HepG2 (cell line): ENCODE data around the gene PCGF2. TPM values are rescaled to one million over a fixed set of nuclear protein-coding genes. Genes with fewer than 3 reads are reported as not detected.
A peak's percentile ranks its signal among the peaks of the same experiment; 100 is the strongest.

Experiments
- ATAC-seq: fragments of 200-7000 bp; cut with Tn5 transposase; 3 replicates; pipeline ENCODE4 v1.9.1; 2020; ENCODE audit warnings: mild to moderate bottlenecking, moderate library complexity
- BruUV-seq: library from RNA; stranded (reverse); fragments of 400-500 nt; replicated peaks from 2 replicates; lab custom pipeline; 2021; lab: Mats Ljungman, UMichigan
- CTCF ChIA-PET: fragments of 300-600 bp; formaldehyde crosslinking; extraction: SDS; loops from one replicate; lab custom pipeline; 2021; ENCODE audit warnings: low total read pairs, inconsistent platforms, low intra/inter-chr PET ratio; lab: Yijun Ruan, JAX
- POLR2A ChIA-PET: fragments of 350-600 bp; sonication (Branson Sonifier 250); formaldehyde crosslinking; loops from one replicate; lab custom pipeline; 2020; ENCODE audit warnings: antibody characterized with exemption, inconsistent platforms; lab: Yijun Ruan, JAX
- DNase-seq: peaks from one replicate; pipeline ENCODE4 v3.0.0-alpha.2; 2015; ENCODE audit warnings: low spot score
- FAIRE-seq: peaks from 3 replicates; lab custom pipeline; 2011; peaks lifted over from hg19 to GRCh38; lab: Jason Lieb, UNC
- H2AFZ ChIP-seq: one replicate; pipeline ENCODE4 v1.6.1; 2011; ENCODE audit warnings: low read length, inconsistent platforms
- H3K27ac ChIP-seq: fragments of 300-600 bp; 3 replicates; pipeline ENCODE4 v1.8.0; 2011; ENCODE audit warnings: mixed run types, mild to moderate bottlenecking, mixed read lengths, low read length, inconsistent platforms; ENCODE audit not compliant: insufficient read depth; ENCODE audit errors: extremely low read length
- H3K27me3 ChIP-seq, 2 experiments: fragments of 200-600 bp in 1 of 2; 2 replicates in 1 of 2; 3 replicates in 1 of 2; pipeline versions ENCODE4 v1.6.0 to v1.8.0; 2011; ENCODE audit warnings: low read length in 2 of 2, mild to moderate bottlenecking in 2 of 2, moderate library complexity in 2 of 2, inconsistent platforms in 1 of 2; ENCODE audit not compliant: insufficient read depth in 2 of 2, control insufficient read depth in 1 of 2
- H3K36me3 ChIP-seq, 2 experiments: fragments of 200-600 bp in 1 of 2; replicated peaks in 1 of 2; 2 replicates in 1 of 2; 3 replicates in 1 of 2; pipeline versions ENCODE4 v1.5.1 to v1.8.0; 2011; ENCODE audit warnings: low read length in 2 of 2, inconsistent platforms in 1 of 2; ENCODE audit not compliant: insufficient read depth in 2 of 2, control insufficient read depth in 1 of 2
- H3K4me1 ChIP-seq: 2 replicates; pipeline ENCODE4 v1.5.1; 2012; ENCODE audit warnings: low read length, inconsistent platforms; ENCODE audit not compliant: insufficient read depth
- H3K4me2 ChIP-seq: 2 replicates; pipeline ENCODE4 v1.6.0; 2011; ENCODE audit warnings: low read depth, low read length, inconsistent platforms
- H3K4me3 ChIP-seq, 3 experiments: fragments of 200-600 bp in 1 of 3; sonication (generic), shearing (Covaris generic) in 1 of 3; replicated peaks in 1 of 3; 2 replicates each; pipeline ENCODE4 v1.5.1; 2011 to 2016; ENCODE audit warnings: low read length in 3 of 3, inconsistent platforms in 2 of 3, low read depth in 2 of 3, mild to moderate bottlenecking in 2 of 3, control low read depth in 1 of 3, mixed read lengths in 1 of 3; ENCODE audit not compliant: insufficient read depth in 1 of 3
- H3K79me2 ChIP-seq: one replicate; pipeline ENCODE4 v1.6.1; 2011; ENCODE audit warnings: low read length, inconsistent platforms; ENCODE audit not compliant: insufficient read depth
- H3K9ac ChIP-seq: 2 replicates; pipeline ENCODE4 v1.6.0; 2011; ENCODE audit warnings: mild to moderate bottlenecking, low read depth, low read length, inconsistent platforms; ENCODE audit not compliant: insufficient read depth
- H3K9me3 ChIP-seq: 2 replicates; pipeline ENCODE4 v1.5.1; 2012; ENCODE audit warnings: mild to moderate bottlenecking, low read length
- H4K20me1 ChIP-seq: 2 replicates; pipeline ENCODE4 v1.6.0; 2011; ENCODE audit warnings: inconsistent platforms, mild to moderate bottlenecking, low read length, moderate library complexity; ENCODE audit not compliant: insufficient read depth
- KDM2A ChIP-seq: sonication (generic); formaldehyde crosslinking; IDR thresholded peaks from 2 replicates; pipeline ENCODE4 v1.4.0; 2020; ENCODE audit warnings: low read depth, missing genetic modification reagents, borderline replicate concordance
- MBD4 ChIP-seq: IDR thresholded peaks from 2 replicates; pipeline ENCODE4 v1.6.1; 2012; ENCODE audit warnings: low read length, inconsistent platforms, borderline replicate concordance
- MXD1 ChIP-seq: sonication (generic); formaldehyde crosslinking; IDR thresholded peaks from 2 replicates; pipeline ENCODE4 v1.4.0; 2020; ENCODE audit warnings: mild to moderate bottlenecking, missing genetic modification reagents
- MYC ChIP-seq: sonication (generic); formaldehyde crosslinking; IDR thresholded peaks from 2 replicates; pipeline ENCODE4 v1.9.0; 2021; ENCODE audit warnings: missing genetic modification reagents, borderline replicate concordance
- SP4 ChIP-seq: sonication (generic); formaldehyde crosslinking; IDR thresholded peaks from 2 replicates; pipeline ENCODE4 v1.8.1; 2023; ENCODE audit warnings: mild to moderate bottlenecking, missing genetic modification reagents
- TSC22D2 ChIP-seq: sonication (generic); formaldehyde crosslinking; IDR thresholded peaks from 2 replicates; pipeline ENCODE4 v1.5.1; 2020; ENCODE audit warnings: missing genetic modification reagents, mild to moderate bottlenecking, borderline replicate concordance
- ZHX1 ChIP-seq: sonication (generic); formaldehyde crosslinking; IDR thresholded peaks from 2 replicates; pipeline ENCODE4 v1.8.1; 2022; ENCODE audit warnings: low read depth, mild to moderate bottlenecking, missing genetic modification reagents
- ZNF136 ChIP-seq: sonication (generic); formaldehyde crosslinking; IDR thresholded peaks from 2 replicates; pipeline ENCODE4 v1.8.1; 2022; ENCODE audit warnings: low read depth, mild to moderate bottlenecking, moderate library complexity, missing genetic modification reagents
- ZNF274 ChIP-seq: sonication (generic); formaldehyde crosslinking; IDR thresholded peaks from 2 replicates; pipeline ENCODE4 v1.5.1; 2020; ENCODE audit warnings: mild to moderate bottlenecking, missing genetic modification reagents
- ZNF609 ChIP-seq: sonication (generic); formaldehyde crosslinking; IDR thresholded peaks from 2 replicates; pipeline ENCODE4 v1.4.0; 2020; ENCODE audit warnings: mild to moderate bottlenecking, missing genetic modification reagents, borderline replicate concordance
- ZNF83 ChIP-seq: sonication (generic); formaldehyde crosslinking; IDR thresholded peaks from 2 replicates; pipeline ENCODE4 v1.4.0; 2020; ENCODE audit warnings: missing genetic modification reagents, mild to moderate bottlenecking, borderline replicate concordance
- WGBS: methylation state at CpG from one replicate; pipeline ENCODE4 v1.1.6; 2017; ENCODE audit warnings: low lambda C conversion rate; 5-methylcytosine and 5-hydroxymethylcytosine counted together
- in situ Hi-C: cut with HindIII; loops from 2 replicates; pipeline ENCODE4 v1.10.0; 2017; ENCODE audit warnings: low pct_unique_long_range_greater_than_20kb; ENCODE audit not compliant: extremely low pct_ligation_motif_present
- intact Hi-C: fragments of 100-400 bp; cut with micrococcal nuclease; formaldehyde crosslinking; loops from one replicate; pipeline ENCODE4 v1.10.0; 2022; ENCODE audit not compliant: unreplicated experiment
- polyA plus RNA-seq, 8 experiments: library from polyadenylated mRNA; depleted of rRNA in 3 of 8; stranded (reverse) in 7 of 8; unstranded in 1 of 8; fragments of >200 nt; fragmentation: Illumina TruSeq in 4 of 8; extraction: Trizol in 4 of 8; gene quantifications; 2 replicates each; pipeline versions ENCODE4 v1.2.1 to v1.2.3, GENCODE V29; 2011 to 2016; ENCODE audit warnings: low read depth in 4 of 8, missing spikeins in 1 of 8, mixed read lengths in 1 of 8; ENCODE audit not compliant: insufficient read depth in 1 of 8
- total RNA-seq, 5 experiments: library from RNA; depleted of rRNA; stranded (reverse); fragments of >200 nt; fragmentation: Illumina TruSeq; extraction: Trizol; gene quantifications; 2 replicates each; pipeline ENCODE4 v1.2.3, GENCODE V29; 2016; ENCODE audit warnings: low read depth in 1 of 5

PCGF2 gene
- total and polyA plus RNA-seq, 2 of the 13 experiments (the other 11 are each of a cell fraction or from before 2014, with no cell fraction given), result 11.6 to 29.4 TPM

- TF ChIP-seq ZHX1 (CRISPR knock-in tag) (0 out of 2 replicates have a peak, but pooled peaks have one; percentile 16), MYC (CRISPR knock-in tag) (no peak; the same call in 1 of the 2 replicates), MBD4 (no peak), KDM2A (CRISPR knock-in tag) (peak; percentile 21; the same call in 1 of the 2 replicates), MXD1 (CRISPR knock-in tag) (no peak), ZNF274 (CRISPR knock-in tag) (peak; percentile 3; the same call in 1 of the 2 replicates), ZNF136 (CRISPR knock-in tag) (no peak; the same call in 1 of the 2 replicates)
These were observed 721 bp upstream of the PCGF2 start (continued) for GRCh38 chr17:38748892-38749222.

- DNase-seq (no peak), ATAC-seq (no peak), FAIRE-seq (no peak)
- Histone ChIP-seq H2AFZ (no peak overlapping the region), H4K20me1 (peaks cover 10% of the 10 kb centered on the region), H3K27me3 (no peaks in the 10 kb centered on the region; a peak in 1 of 5 replicates), H3K4me2 (peak overlapping the region; percentile 92), H3K79me2 (peaks cover 46% of the 10 kb centered on the region), H3K9ac (peak overlapping the region; percentile 85), H3K36me3 (peaks cover 2 to 3% of the 10 kb centered on the region in 2 experiments; a peak in 3 of 5 replicates), H3K4me3 (peak overlapping the region; percentile 84 to 94 (median 93)), H3K9me3 (no peaks in the 10 kb centered on the region), H3K27ac (peak overlapping the region; percentile 84), H3K4me1 (peaks cover 59% of the 10 kb centered on the region)
- ChIA-PET POLR2A (no interaction called here), CTCF (interaction anchor here (2.5 kb wide), 1 partner anchor 13 kb away, joined by 6 read pairs; no protein-coding TSS in a partner anchor)
- in situ Hi-C loops (no loop called here), intact Hi-C loops (loop anchor here (2.0 kb wide), 1 partner anchor 17 kb away; the partner anchor contains the start of gene CISD3)
- no TSS peak for BruUV-seq
- 3% methylated on average over 46 of the region's 64 CpGs for WGBS
- TF ChIP-seq ZNF83 (CRISPR knock-in tag) (0 out of 2 replicates have a peak, but pooled peaks have one; percentile 66), TSC22D2 (CRISPR knock-in tag) (peak; percentile 21; the same call in 1 of the 2 replicates), ZNF609 (0 out of 2 replicates have a peak, but pooled peaks have one; percentile 13), SP4 (CRISPR knock-in tag) (0 out of 2 replicates have a peak, but pooled peaks have one; percentile 62)
These were observed 530 bp downstream of the PCGF2 start for GRCh38 chr17:38747463-38748148.
